SK-N-MC (cell line): Measurements from ENCODE around the gene MUSK.
A peak's percentile ranks its signal among the peaks of the same experiment; 100 is the strongest.
"Not testable (repeated sequence)": the region's sequence is repeated elsewhere in the genome, so short reads cannot be mapped to it uniquely, and the experiment has no call there.

Source experiments
- DNase-seq: peaks from one replicate; pipeline ENCODE4 v3.0.0-alpha.2; 2011; ENCODE audit warnings: low read depth, low spot score
- H3K27ac ChIP-seq: fragments of 200-600 bp; sonication (generic); 2 replicates; pipeline ENCODE4 v1.5.1; 2016; ENCODE audit warnings: mixed run types
- H3K36me3 ChIP-seq: fragments of 200-600 bp; sonication (generic); 2 replicates; pipeline ENCODE4 v1.6.1; 2017; ENCODE audit warnings: antibody characterized with exemption, low read length, mixed read lengths; ENCODE audit not compliant: insufficient read depth
- H3K4me3 ChIP-seq: fragments of 200-600 bp; sonication (generic); 2 replicates; pipeline ENCODE4 v1.5.1; 2016
- H3K9ac ChIP-seq: fragments of 200-600 bp; sonication (generic); 2 replicates; pipeline ENCODE4 v1.8.0; 2017; ENCODE audit warnings: mixed run types, mixed read lengths; ENCODE audit not compliant: insufficient read length
- H3K9me3 ChIP-seq: fragments of 200-600 bp; sonication (generic); 2 replicates; pipeline ENCODE4 v1.6.1; 2017; ENCODE audit warnings: low read depth, mild to moderate bottlenecking, antibody characterized with exemption, low read length, moderate library complexity, mixed read lengths
- EZH2 ChIP-seq: fragments of 200-600 bp; sonication (generic); IDR thresholded peaks from one replicate; pipeline ENCODE4 v1.6.1; 2017; ENCODE audit warnings: antibody characterized with exemption
- FOXP2 ChIP-seq: optimal IDR thresholded peaks from 2 replicates; pipeline ENCODE3; 2011; ENCODE audit warnings: mild to moderate bottlenecking, moderate library complexity; ENCODE audit not compliant: insufficient read depth; ENCODE audit errors: extremely low read length, control extremely low read depth
- POLR2AphosphoS5 ChIP-seq: IDR thresholded peaks from 2 replicates; pipeline ENCODE4 v1.6.1; 2012; ENCODE audit warnings: mild to moderate bottlenecking, low read depth, low read length, borderline replicate concordance

The MUSK gene

GRCh38 chr9:110825950-110826349 lies 157.4 kb downstream of the MUSK start:
- TF ChIP-seq FOXP2 (no peak), POLR2AphosphoS5 (no peak), EZH2 (no peak)
- no peak overlapping the region for H3K27ac ChIP-seq
- DNase-seq, result no peak
- H3K9me3 ChIP-seq, result no peaks in the 10 kb centered on the region
- H3K4me3 ChIP-seq, result no peak overlapping the region
- H3K9ac ChIP-seq, result no peak overlapping the region
- H3K36me3 ChIP-seq, result no peaks in the 10 kb centered on the region

- DNase-seq, H3K4me3 ChIP-seq, H3K36me3 ChIP-seq, H3K9ac ChIP-seq, H3K9me3 ChIP-seq, H3K27ac ChIP-seq: not testable (repeated sequence)
These were observed 157.8 kb downstream of the MUSK start for GRCh38 chr9:110826400-110826799.

- DNase-seq, result no peak
- H3K27ac ChIP-seq, result no peak overlapping the region
- H3K9ac ChIP-seq, result no peak overlapping the region
- no peaks in the 10 kb centered on the region for H3K9me3 ChIP-seq
- no peak for TF ChIP-seq FOXP2
- no peak for TF ChIP-seq POLR2AphosphoS5
- TF ChIP-seq EZH2, result no peak
- H3K4me3 ChIP-seq, result no peak overlapping the region
- H3K36me3 ChIP-seq, result no peaks in the 10 kb centered on the region
These were observed 159.7 kb downstream of the MUSK start for GRCh38 chr9:110828264-110828663.

- H3K36me3 ChIP-seq, result no peaks in the 10 kb centered on the region
- H3K27ac ChIP-seq, result no peak overlapping the region
- no peak for TF ChIP-seq EZH2
- no peak for TF ChIP-seq POLR2AphosphoS5
- no peak for TF ChIP-seq FOXP2
These were observed 161.9 kb downstream of the MUSK start for GRCh38 chr9:110830495-110830894.

GRCh38 chr9:110832926-110833325 lies 164.3 kb downstream of the MUSK start:
- H3K9me3 ChIP-seq, result no peaks in the 10 kb centered on the region
- H3K27ac ChIP-seq, result peak overlapping the region; percentile 12; the same call in 1 of the 2 replicates
- no peaks in the 10 kb centered on the region for H3K36me3 ChIP-seq
- no peak overlapping the region for H3K4me3 ChIP-seq
- no peak for DNase-seq
- TF ChIP-seq POLR2AphosphoS5 (no peak), EZH2 (no peak), FOXP2 (no peak)
- H3K9ac ChIP-seq, result no peak overlapping the region

More at GRCh38 chr9:110830495-110830894, 161.9 kb downstream of the MUSK start:
- Histone ChIP-seq H3K4me3 (no peak overlapping the region), H3K9me3 (no peaks in the 10 kb centered on the region), H3K9ac (no peak overlapping the region)
- DNase-seq, result no peak

DNA sequence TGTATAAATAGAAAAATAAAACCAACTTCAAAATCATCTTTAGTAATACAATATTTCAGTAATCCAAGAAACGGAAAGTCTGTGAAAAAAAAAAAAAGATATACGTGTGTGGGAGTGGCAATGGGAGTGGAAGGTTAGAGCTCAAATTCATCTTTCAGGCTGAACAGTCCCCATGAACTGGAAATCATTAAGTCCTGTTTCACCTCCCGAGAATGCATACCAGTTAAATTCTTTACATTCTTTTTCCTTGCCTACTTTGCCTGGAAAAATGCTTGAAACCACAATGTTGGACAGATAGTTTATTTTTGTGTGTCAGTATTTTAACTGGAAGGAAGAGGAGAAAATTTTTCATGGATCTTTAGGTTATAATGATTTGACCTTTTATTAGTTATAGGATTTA lies 166.8 kb downstream of the MUSK start:
- Histone ChIP-seq H3K27ac (peak overlapping the region; percentile 87), H3K4me3 (peak overlapping the region; percentile 37), H3K9me3 (no peaks in the 10 kb centered on the region), H3K9ac (no peak overlapping the region), H3K36me3 (no peaks in the 10 kb centered on the region)
- TF ChIP-seq EZH2 (no peak), FOXP2 (no peak), POLR2AphosphoS5 (no peak)
- no peak for DNase-seq

DNA sequence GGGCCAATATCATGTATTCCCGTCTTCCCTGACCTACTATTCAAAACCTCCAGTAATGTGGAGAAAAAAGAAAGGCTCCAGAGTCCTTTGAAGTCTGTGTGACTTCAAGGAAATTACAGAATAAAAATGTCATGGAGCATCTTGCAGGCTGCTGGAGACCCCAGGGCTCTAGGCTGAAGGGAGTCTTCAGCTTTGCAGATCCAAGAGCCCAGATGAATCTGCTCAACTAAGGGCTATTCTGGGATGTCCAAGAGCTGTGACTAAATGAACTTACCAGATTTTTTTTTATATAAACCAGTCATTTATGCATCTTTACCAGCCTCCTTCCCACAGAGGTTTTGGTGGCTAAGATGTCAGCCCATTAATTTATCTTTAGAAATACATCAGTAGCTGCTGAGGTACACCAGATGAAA lies 167.3 kb downstream of the MUSK start:
- H3K27ac ChIP-seq, result peak overlapping the region; percentile 87
- TF ChIP-seq EZH2 (no peak), FOXP2 (no peak), POLR2AphosphoS5 (no peak)
- no peaks in the 10 kb centered on the region for H3K9me3 ChIP-seq
- H3K4me3 ChIP-seq, result peak overlapping the region; percentile 37
- no peaks in the 10 kb centered on the region for H3K36me3 ChIP-seq
- DNase-seq, result no peak
- H3K9ac ChIP-seq, result no peak overlapping the region

GRCh38 chr9:110837401-110838005 lies 168.9 kb downstream of the MUSK start:
- TF ChIP-seq EZH2, result no peak
- no peak for TF ChIP-seq POLR2AphosphoS5
- no peak for TF ChIP-seq FOXP2
- H3K36me3 ChIP-seq, result no peaks in the 10 kb centered on the region
- H3K27ac ChIP-seq, result no peak overlapping the region
- no peak for DNase-seq
- H3K9me3 ChIP-seq, result no peaks in the 10 kb centered on the region
- no peak overlapping the region for H3K4me3 ChIP-seq
- H3K9ac ChIP-seq, result no peak overlapping the region

- H3K36me3 ChIP-seq, result no peaks in the 10 kb centered on the region
- H3K27ac ChIP-seq, result no peak overlapping the region
- H3K4me3 ChIP-seq, result no peak overlapping the region
- H3K9ac ChIP-seq, result no peak overlapping the region
- no peak for TF ChIP-seq POLR2AphosphoS5
- TF ChIP-seq EZH2, result no peak
- TF ChIP-seq FOXP2, result no peak
- H3K9me3 ChIP-seq, result no peaks in the 10 kb centered on the region
- no peak for DNase-seq
These were observed 173.6 kb downstream of the MUSK start for GRCh38 chr9:110842169-110842568.
